IMR-90 (cell line): ENCODE results near the gene DCAF6.

Source experiments
- ELK1 ChIP-seq: fragments of 150-350 bp; IDR thresholded peaks from 2 replicates; pipeline ENCODE4 v1.6.1; 2016; ENCODE audit warnings: low read depth, mild to moderate bottlenecking, low read length, moderate library complexity, borderline replicate concordance
- FOS ChIP-seq: fragments of 150-350 bp; IDR thresholded peaks from 2 replicates; pipeline ENCODE4 v1.6.1; 2016; ENCODE audit warnings: low read depth, low read length
- MXI1 ChIP-seq: IDR thresholded peaks from 2 replicates; pipeline ENCODE4 v1.6.1; 2012; ENCODE audit warnings: low read depth, mild to moderate bottlenecking, low read length, moderate library complexity, borderline replicate concordance
- NFE2L2 ChIP-seq: fragments of 150-350 bp; IDR thresholded peaks from 2 replicates; pipeline ENCODE4 v1.6.1; 2016; ENCODE audit warnings: low read depth, mild to moderate bottlenecking, low read length
- POLR2A ChIP-seq: IDR thresholded peaks from 2 replicates; pipeline ENCODE4 v1.6.1; 2012; ENCODE audit warnings: mild to moderate bottlenecking, low read depth, low read length
- RFX5 ChIP-seq: IDR thresholded peaks from 2 replicates; pipeline ENCODE4 v1.8.0; 2012; ENCODE audit warnings: low read depth, mild to moderate bottlenecking, low read length, moderate library complexity
- SMC3 ChIP-seq: fragments of 150-350 bp; IDR thresholded peaks from 2 replicates; pipeline ENCODE4 v1.6.1; 2016; ENCODE audit warnings: low read depth, mild to moderate bottlenecking, antibody characterized with exemption, low read length, moderate library complexity
- TF ChIP-seq, protein P1 (sequence below): conservative IDR thresholded peaks from 2 replicates; pipeline ENCODE4 v1.5.1; 2012; ENCODE audit warnings: mild to moderate bottlenecking, low read depth, low read length, improper control_type of control experiment

DNA sequence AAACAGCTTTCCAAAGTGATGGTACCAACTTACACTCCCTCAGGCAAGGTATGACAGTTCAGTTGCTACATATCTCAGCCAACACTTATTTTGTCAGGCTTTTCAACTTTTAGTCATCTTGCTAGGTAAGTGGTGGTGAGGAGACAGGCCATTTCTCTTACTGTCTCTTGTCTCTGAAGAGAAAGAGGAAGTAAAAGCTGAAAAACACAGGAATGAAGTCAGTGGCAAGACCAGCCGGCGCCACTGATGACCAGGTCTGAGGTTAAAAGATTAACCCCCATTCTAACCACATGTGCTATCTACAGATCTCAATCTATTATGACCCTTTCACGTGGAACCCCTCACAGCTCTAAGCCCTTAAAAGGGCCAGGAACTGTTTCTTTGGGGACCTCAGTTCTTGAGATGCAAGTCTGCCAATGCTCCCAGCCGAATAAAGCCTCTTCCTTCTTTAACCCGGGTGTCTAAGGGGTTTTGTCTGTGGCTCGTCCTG lies 26.7 kb upstream of the DCAF6 start:
- TF ChIP-seq, protein P1, sequence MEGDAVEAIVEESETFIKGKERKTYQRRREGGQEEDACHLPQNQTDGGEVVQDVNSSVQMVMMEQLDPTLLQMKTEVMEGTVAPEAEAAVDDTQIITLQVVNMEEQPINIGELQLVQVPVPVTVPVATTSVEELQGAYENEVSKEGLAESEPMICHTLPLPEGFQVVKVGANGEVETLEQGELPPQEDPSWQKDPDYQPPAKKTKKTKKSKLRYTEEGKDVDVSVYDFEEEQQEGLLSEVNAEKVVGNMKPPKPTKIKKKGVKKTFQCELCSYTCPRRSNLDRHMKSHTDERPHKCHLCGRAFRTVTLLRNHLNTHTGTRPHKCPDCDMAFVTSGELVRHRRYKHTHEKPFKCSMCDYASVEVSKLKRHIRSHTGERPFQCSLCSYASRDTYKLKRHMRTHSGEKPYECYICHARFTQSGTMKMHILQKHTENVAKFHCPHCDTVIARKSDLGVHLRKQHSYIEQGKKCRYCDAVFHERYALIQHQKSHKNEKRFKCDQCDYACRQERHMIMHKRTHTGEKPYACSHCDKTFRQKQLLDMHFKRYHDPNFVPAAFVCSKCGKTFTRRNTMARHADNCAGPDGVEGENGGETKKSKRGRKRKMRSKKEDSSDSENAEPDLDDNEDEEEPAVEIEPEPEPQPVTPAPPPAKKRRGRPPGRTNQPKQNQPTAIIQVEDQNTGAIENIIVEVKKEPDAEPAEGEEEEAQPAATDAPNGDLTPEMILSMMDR: no peak
- TF ChIP-seq RFX5 (no peak), POLR2A (no peak), NFE2L2 (no peak), MXI1 (no peak), SMC3 (no peak), FOS (no peak), ELK1 (no peak)
